ENCODE results near the gene ELP4. TPM values are rescaled to one million over a fixed set of nuclear protein-coding genes. Genes with fewer than 3 reads are reported as not detected.

Gene ELP4
- total RNA-seq: 20.4 and 20.8 TPM in 2 replicates

GRCh38 chr11:31509429-31510345 is at the start of gene ELP4, which contains the start of gene IMMP1L:
TSS of gene ELP4 (plus strand) at chr11:31509767. CDS start at chr11:31509785, 18 bp downstream.
TSS of gene IMMP1L (minus strand) at chr11:31509622. CDS start at chr11:31463276, 46,346 bp downstream.

GRCh38 chr11:31810779-31811647 is 301.4 kb downstream of the ELP4 start, which contains the start of gene PAX6:
TSS of gene PAX6 (minus strand) at chr11:31811322. CDS start at chr11:31806411, 4,911 bp downstream.

Other genes starting within 250 kb of the ELP4 start
- not detected in 2 replicates for gene DCDC1, start 140.0 kb upstream of the ELP4 start, total RNA-seq
- 3.4 and 7.3 TPM in 2 replicates for gene DNAJC24, start 139.9 kb upstream of the ELP4 start, total RNA-seq
- gene IMMP1L, start 145 bp upstream of the ELP4 start, total RNA-seq: 7.2 and 48.4 TPM in 2 replicates